ENCODE measurements around the gene YWHAG. TPM values are rescaled to one million over a fixed set of nuclear protein-coding genes. Genes with fewer than 3 reads are reported as not detected.

YWHAG gene
- polyA plus RNA-seq, 1 of the 3 experiments (the other 2 are of a cell fraction) = 60.4 TPM

DNA sequence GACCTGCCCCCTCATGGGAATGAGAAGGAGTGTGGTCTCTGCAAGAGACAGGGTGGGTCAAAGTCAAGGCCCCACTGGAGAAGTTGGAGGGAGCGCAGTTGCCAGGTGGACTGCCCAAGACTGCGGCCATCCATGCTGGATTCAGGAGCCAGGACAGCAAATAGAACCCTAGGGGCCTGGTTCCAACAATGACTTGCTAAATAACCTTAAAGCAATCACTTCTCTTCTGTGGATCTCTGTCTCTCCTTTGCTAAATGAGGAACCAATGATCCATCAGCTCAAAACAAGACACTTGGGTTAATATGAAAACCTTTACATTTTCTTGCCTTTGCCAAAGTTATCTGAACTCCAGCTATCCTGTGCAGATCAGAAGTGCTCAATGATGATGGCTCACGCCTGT is 12.6 kb upstream of the YWHAG start:
- Histone ChIP-seq H3K27me3 (ENCODE audit: insufficient read depth) (no peaks in the 10 kb centered on the region), H3F3A (replicated peaks; ENCODE audit: insufficient read depth) (no peaks in the 10 kb centered on the region), H3K79me2 (ENCODE audit: insufficient read depth) (no peaks in the 10 kb centered on the region), H3K4me1 (ENCODE audit: control insufficient read depth in 1 of 2, insufficient read depth in 2 of 2, low read depth in 1 of 2, low read length in 1 of 2) (peaks cover 0 to 9% of the 10 kb centered on the region in 2 experiments; a peak in 1 of 4 replicates), H3K27ac (ENCODE audit: low read depth in 2 of 2, low read length in 1 of 2) (no peak overlapping the region), H4K20me1 (ENCODE audit: insufficient read depth) (no peaks in the 10 kb centered on the region), H3K9me3 (no peaks in the 10 kb centered on the region), H3K9me2 (no peaks in the 10 kb centered on the region), H3K36me3 (replicated peaks in 1 of 2; ENCODE audit: control insufficient read depth in 1 of 2, insufficient read depth in 2 of 2, low read length in 1 of 2) (no peaks in the 10 kb centered on the region), H3K4me3 (ENCODE audit: low read depth in 2 of 2, low read length in 1 of 2) (no peak overlapping the region), H3K9ac (no peak overlapping the region), H2AFZ (ENCODE audit: low read depth) (no peak overlapping the region), H3K4me2 (no peak overlapping the region)
- TF ChIP-seq, protein P1, sequence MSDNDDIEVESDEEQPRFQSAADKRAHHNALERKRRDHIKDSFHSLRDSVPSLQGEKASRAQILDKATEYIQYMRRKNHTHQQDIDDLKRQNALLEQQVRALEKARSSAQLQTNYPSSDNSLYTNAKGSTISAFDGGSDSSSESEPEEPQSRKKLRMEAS (IDR thresholded peaks at IDR 0.05; ENCODE audit: low read depth) = no peak
- TF ChIP-seq TEAD4 (IDR thresholded peaks at IDR 0.05; ENCODE audit: borderline replicate concordance, insufficient read depth) (no peak), MXI1 (IDR thresholded peaks at IDR 0.05; ENCODE audit: low read depth, low read length) (no peak), NFIC (IDR thresholded peaks at IDR 0.05; ENCODE audit: borderline replicate concordance) (no peak), FOXJ3 (CRISPR knock-in tag; IDR thresholded peaks at IDR 0.05) (no peak), ELF1 (IDR thresholded peaks at IDR 0.05) (no peak), NRF1 (IDR thresholded peaks at IDR 0.05; ENCODE audit: low read depth, low read length) (no peak), SMC3 (IDR thresholded peaks at IDR 0.05; ENCODE audit: low read depth, low read length) (no peak), POLR2AphosphoS5 (IDR thresholded peaks at IDR 0.05; ENCODE audit: low read depth, low read length) (no peak), GATA2 (CRISPR knock-in tag; IDR thresholded peaks at IDR 0.05) (no peak), FOXM1 (IDR thresholded peaks at IDR 0.05; ENCODE audit: low read depth) (no peak)
- TF ChIP-seq, protein P2, sequence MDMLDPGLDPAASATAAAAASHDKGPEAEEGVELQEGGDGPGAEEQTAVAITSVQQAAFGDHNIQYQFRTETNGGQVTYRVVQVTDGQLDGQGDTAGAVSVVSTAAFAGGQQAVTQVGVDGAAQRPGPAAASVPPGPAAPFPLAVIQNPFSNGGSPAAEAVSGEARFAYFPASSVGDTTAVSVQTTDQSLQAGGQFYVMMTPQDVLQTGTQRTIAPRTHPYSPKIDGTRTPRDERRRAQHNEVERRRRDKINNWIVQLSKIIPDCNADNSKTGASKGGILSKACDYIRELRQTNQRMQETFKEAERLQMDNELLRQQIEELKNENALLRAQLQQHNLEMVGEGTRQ (IDR thresholded peaks at IDR 0.05; ENCODE audit: borderline replicate concordance, low read depth, low read length) = no peak
- TF ChIP-seq, protein P3, sequence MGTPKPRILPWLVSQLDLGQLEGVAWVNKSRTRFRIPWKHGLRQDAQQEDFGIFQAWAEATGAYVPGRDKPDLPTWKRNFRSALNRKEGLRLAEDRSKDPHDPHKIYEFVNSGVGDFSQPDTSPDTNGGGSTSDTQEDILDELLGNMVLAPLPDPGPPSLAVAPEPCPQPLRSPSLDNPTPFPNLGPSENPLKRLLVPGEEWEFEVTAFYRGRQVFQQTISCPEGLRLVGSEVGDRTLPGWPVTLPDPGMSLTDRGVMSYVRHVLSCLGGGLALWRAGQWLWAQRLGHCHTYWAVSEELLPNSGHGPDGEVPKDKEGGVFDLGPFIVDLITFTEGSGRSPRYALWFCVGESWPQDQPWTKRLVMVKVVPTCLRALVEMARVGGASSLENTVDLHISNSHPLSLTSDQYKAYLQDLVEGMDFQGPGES (IDR thresholded peaks at IDR 0.05; ENCODE audit: low read depth, low read length) = no peak
- TF ChIP-seq, protein P4, sequence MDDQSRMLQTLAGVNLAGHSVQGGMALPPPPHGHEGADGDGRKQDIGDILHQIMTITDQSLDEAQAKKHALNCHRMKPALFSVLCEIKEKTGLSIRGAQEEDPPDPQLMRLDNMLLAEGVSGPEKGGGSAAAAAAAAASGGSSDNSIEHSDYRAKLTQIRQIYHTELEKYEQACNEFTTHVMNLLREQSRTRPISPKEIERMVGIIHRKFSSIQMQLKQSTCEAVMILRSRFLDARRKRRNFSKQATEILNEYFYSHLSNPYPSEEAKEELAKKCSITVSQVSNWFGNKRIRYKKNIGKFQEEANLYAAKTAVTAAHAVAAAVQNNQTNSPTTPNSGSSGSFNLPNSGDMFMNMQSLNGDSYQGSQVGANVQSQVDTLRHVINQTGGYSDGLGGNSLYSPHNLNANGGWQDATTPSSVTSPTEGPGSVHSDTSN (IDR thresholded peaks at IDR 0.05) = no peak
- WGBS (ENCODE audit: low lambda C conversion rate) = 96% methylated on average over 3 of the region's 3 CpGs
- ChIA-PET CTCF (interaction anchor here (1.3 to 3.8 kb wide), 2 partner anchors 12 kb away, joined by 3 to 26 read pairs; partner anchors contain the start of gene YWHAG), POLR2A (no interaction called here)
- DNase-seq = no peak

DNA sequence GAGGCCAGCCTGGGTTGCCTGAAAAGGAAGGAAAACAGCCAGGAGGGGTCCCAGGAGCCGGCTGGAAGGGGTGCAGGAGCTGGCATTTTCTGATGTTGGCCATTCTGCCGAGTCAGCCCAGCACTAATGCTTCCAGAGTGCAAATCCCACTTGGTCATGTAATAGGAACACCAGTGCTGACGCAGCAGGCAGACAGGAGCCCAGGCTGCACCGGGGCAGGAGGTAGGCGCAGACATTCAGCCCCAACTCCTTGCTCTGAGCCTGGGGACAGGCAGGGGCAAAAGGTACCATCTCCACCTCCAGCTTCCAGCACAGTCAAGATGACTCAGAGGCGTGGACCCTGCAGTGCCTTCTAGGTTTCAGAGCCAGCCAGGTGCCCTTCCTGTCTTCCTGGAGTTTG is 10.2 kb upstream of the YWHAG start:
- DNase-seq = no peak
- ChIA-PET CTCF (interaction anchor here (3.8 kb wide), 1 partner anchor 9 kb away, joined by 26 read pairs; the partner anchor contains the start of gene YWHAG), POLR2A (interaction anchor here (2.6 kb wide), 1 partner anchor 9 kb away, joined by 17 read pairs; the partner anchor contains the start of gene YWHAG)
- Histone ChIP-seq H3K4me2 (no peak overlapping the region), H3K4me3 (ENCODE audit: low read depth in 2 of 2, low read length in 1 of 2) (no peak overlapping the region), H4K20me1 (ENCODE audit: insufficient read depth) (no peaks in the 10 kb centered on the region), H3F3A (replicated peaks; ENCODE audit: insufficient read depth) (peaks cover 8% of the 10 kb centered on the region), H3K9me2 (no peaks in the 10 kb centered on the region), H3K79me2 (ENCODE audit: insufficient read depth) (no peaks in the 10 kb centered on the region), H2AFZ (ENCODE audit: low read depth) (no peak overlapping the region), H3K36me3 (replicated peaks in 1 of 2; ENCODE audit: control insufficient read depth in 1 of 2, insufficient read depth in 2 of 2, low read length in 1 of 2) (no peaks in the 10 kb centered on the region), H3K27ac (ENCODE audit: low read depth in 2 of 2, low read length in 1 of 2) (no peak overlapping the region), H3K9me3 (no peaks in the 10 kb centered on the region), H3K4me1 (ENCODE audit: control insufficient read depth in 1 of 2, insufficient read depth in 2 of 2, low read depth in 1 of 2, low read length in 1 of 2) (peaks cover 13 to 22% of the 10 kb centered on the region in 2 experiments; a peak in 3 of 4 replicates), H3K9ac (no peak overlapping the region), H3K27me3 (ENCODE audit: insufficient read depth) (no peaks in the 10 kb centered on the region)
- WGBS (ENCODE audit: low lambda C conversion rate) = 69% methylated on average over 6 of the region's 6 CpGs
- TF ChIP-seq RCOR1 (IDR thresholded peaks at IDR 0.05; ENCODE audit: low read length) = no peak
- no peak for TF ChIP-seq MEF2A (IDR thresholded peaks at IDR 0.05; ENCODE audit: borderline replicate concordance, low read depth)
- no peak for TF ChIP-seq JUND (IDR thresholded peaks at IDR 0.05)
- TF ChIP-seq, protein P5, sequence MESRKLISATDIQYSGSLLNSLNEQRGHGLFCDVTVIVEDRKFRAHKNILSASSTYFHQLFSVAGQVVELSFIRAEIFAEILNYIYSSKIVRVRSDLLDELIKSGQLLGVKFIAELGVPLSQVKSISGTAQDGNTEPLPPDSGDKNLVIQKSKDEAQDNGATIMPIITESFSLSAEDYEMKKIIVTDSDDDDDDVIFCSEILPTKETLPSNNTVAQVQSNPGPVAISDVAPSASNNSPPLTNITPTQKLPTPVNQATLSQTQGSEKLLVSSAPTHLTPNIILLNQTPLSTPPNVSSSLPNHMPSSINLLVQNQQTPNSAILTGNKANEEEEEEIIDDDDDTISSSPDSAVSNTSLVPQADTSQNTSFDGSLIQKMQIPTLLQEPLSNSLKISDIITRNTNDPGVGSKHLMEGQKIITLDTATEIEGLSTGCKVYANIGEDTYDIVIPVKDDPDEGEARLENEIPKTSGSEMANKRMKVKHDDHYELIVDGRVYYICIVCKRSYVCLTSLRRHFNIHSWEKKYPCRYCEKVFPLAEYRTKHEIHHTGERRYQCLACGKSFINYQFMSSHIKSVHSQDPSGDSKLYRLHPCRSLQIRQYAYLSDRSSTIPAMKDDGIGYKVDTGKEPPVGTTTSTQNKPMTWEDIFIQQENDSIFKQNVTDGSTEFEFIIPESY (IDR thresholded peaks at IDR 0.05; ENCODE audit: borderline replicate concordance, low read depth) = no peak
- TF ChIP-seq, protein P6, sequence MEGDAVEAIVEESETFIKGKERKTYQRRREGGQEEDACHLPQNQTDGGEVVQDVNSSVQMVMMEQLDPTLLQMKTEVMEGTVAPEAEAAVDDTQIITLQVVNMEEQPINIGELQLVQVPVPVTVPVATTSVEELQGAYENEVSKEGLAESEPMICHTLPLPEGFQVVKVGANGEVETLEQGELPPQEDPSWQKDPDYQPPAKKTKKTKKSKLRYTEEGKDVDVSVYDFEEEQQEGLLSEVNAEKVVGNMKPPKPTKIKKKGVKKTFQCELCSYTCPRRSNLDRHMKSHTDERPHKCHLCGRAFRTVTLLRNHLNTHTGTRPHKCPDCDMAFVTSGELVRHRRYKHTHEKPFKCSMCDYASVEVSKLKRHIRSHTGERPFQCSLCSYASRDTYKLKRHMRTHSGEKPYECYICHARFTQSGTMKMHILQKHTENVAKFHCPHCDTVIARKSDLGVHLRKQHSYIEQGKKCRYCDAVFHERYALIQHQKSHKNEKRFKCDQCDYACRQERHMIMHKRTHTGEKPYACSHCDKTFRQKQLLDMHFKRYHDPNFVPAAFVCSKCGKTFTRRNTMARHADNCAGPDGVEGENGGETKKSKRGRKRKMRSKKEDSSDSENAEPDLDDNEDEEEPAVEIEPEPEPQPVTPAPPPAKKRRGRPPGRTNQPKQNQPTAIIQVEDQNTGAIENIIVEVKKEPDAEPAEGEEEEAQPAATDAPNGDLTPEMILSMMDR (IDR thresholded peaks at IDR 0.05) = no peak
- TF ChIP-seq FOSL2 (IDR thresholded peaks at IDR 0.05; ENCODE audit: borderline replicate concordance, low read depth) = no peak
- TF ChIP-seq, protein P4 (IDR thresholded peaks at IDR 0.05) = no peak
- no peak for TF ChIP-seq SIN3A (IDR thresholded peaks at IDR 0.05; ENCODE audit: borderline replicate concordance, low read depth, low read length)

Measured in SK-N-SH (cell line).